Transverse colon (tissue), 4 donors: ENCODE measurements around the gene MAPK13.

Experiments
- CTCF ChIP-seq, 5 experiments: fragments of 200-600 bp in 3 of 5; fragments of 450-650 bp in 2 of 5; sonication (generic) in 3 of 5; IDR thresholded peaks; 1 replicate in 2 of 5; 2 replicates in 3 of 5; pipeline ENCODE4 v1.5.1; 2016 to 2017; ENCODE audit warnings: antibody characterized with exemption in 5 of 5, inconsistent platforms in 3 of 5, mild to moderate bottlenecking in 2 of 5, moderate library complexity in 1 of 5
- EP300 ChIP-seq: sonication (generic); formaldehyde crosslinking; IDR thresholded peaks from one replicate; pipeline ENCODE4 v1.6.1; 2017; ENCODE audit warnings: antibody characterized with exemption, low read depth
- POLR2A ChIP-seq: fragments of 450-650 bp; IDR thresholded peaks from one replicate; pipeline ENCODE4 v1.6.1; 2016; ENCODE audit warnings: antibody characterized with exemption, mild to moderate bottlenecking, moderate library complexity
- POLR2AphosphoS5 ChIP-seq, 3 donors: sonication (generic); formaldehyde crosslinking; IDR thresholded peaks; one replicate each; pipeline ENCODE4 v1.6.1; 2016; ENCODE audit warnings: antibody characterized with exemption in 3 of 3

- TF ChIP-seq EP300 (no peak), POLR2A (no peak), CTCF (IDR thresholded peaks at IDR 0.05) (no peak), POLR2AphosphoS5 (IDR thresholded peaks at IDR 0.05) (no peak)
These were observed 55.9 kb downstream of the MAPK13 start for GRCh38 chr6:36186199-36186598.
